GM12892 (cell line): ENCODE measurements around the gene TMEM222.

Experiments used
- POLR2A ChIP-seq: IDR thresholded peaks from 2 replicates; pipeline ENCODE4 v1.6.1; 2011; ENCODE audit warnings: low read depth, low read length, control low read depth
- POLR2AphosphoS5 ChIP-seq: IDR thresholded peaks from 2 replicates; pipeline ENCODE4 v1.6.1; 2011; ENCODE audit warnings: low read depth, low read length, control low read depth

DNA sequence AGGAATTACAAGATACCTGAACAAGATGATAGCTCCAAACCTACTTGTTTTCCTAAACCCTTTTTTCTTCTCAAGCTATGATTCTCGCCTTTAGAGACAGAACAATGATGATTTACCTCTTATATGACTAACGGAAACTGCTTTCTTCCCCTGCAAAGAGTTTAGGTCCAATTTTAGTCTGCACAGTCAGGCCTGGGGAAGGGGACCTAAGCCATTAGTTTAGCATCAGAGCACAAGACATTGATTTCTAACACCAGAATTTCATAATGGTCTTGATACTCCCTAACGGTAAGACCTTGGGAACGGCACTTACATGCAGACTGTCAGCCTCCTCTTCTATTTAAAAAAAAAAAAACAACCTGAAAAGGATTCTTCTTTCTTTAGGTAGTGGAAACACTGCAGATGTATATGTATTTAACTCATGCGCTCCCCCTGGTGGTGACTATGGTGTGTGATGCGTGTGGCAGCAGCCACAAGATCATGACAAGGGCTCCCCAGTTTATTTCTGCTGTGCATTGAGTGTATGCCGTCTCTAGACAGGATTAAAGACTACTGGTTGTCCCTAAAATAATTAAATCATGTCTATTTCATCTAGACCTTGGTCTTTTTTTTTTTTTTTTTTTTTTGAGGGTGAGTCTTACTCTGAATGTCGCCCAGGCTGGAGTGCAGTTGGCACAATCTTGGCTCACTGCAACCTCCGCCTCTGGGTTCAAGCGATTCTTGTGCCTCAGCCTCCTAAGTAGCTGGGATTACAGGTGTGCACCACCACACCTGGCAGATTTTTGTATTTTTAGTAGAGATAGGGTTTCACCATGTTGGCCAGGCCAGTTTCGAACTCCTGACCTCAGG is 37.3 kb upstream of the TMEM222 start:
- no peak for TF ChIP-seq POLR2A
- TF ChIP-seq POLR2AphosphoS5: no peak
